SIG-M5 (cell line): ENCODE results near the gene LRCH3.
A peak's percentile ranks its signal among the peaks of the same experiment; 100 is the strongest.

Experiments
- DNase-seq: peaks from one replicate; lab custom pipeline; 2025; lab: John Stamatoyannopoulos, UW

The LRCH3 gene

GRCh38 chr3:197791113-197791891, at the start of gene LRCH3:
Gene LRCH3 (plus strand): TSS chr3:197791254. CDS start chr3:197791279, 25 bp downstream.
- no peak for DNase-seq

- DNase-seq: no peak
Observed at GRCh38 chr3:197742787-197743186, 48.3 kb upstream of the LRCH3 start.

GRCh38 chr3:197746209-197746608, 44.8 kb upstream of the LRCH3 start:
- DNase-seq: no peak

- no peak for DNase-seq
Observed at GRCh38 chr3:197746801-197747237, 44.2 kb upstream of the LRCH3 start.

GRCh38 chr3:197748597-197749314, 42.3 kb upstream of the LRCH3 start:
- DNase-seq: no peak

- DNase-seq: no peak
Observed at GRCh38 chr3:197749315-197749600, 41.8 kb upstream of the LRCH3 start.

- DNase-seq: peak; percentile 14
Observed at GRCh38 chr3:197749601-197750395, 41.3 kb upstream of the LRCH3 start, which contains the start of gene FYTTD1. Gene FYTTD1 (plus strand): TSS chr3:197749883. CDS start chr3:197749972, 89 bp downstream.

- DNase-seq: peak; percentile 21
Observed at GRCh38 chr3:197750396-197750831, 40.6 kb upstream of the LRCH3 start.

GRCh38 chr3:197750858-197751737, 40.0 kb upstream of the LRCH3 start:
- DNase-seq: no peak

- DNase-seq: no peak
Observed at GRCh38 chr3:197752107-197752506, 38.9 kb upstream of the LRCH3 start.

- DNase-seq: no peak
Observed at GRCh38 chr3:197753263-197753662, 37.8 kb upstream of the LRCH3 start.

- DNase-seq: no peak
Observed at GRCh38 chr3:197756704-197757103, 34.4 kb upstream of the LRCH3 start.

GRCh38 chr3:197758512-197758911, 32.5 kb upstream of the LRCH3 start:
- DNase-seq: no peak

- DNase-seq: no peak
Observed at GRCh38 chr3:197761784-197762183, 29.3 kb upstream of the LRCH3 start.

- DNase-seq: no peak
Observed at GRCh38 chr3:197775317-197775716, 15.7 kb upstream of the LRCH3 start.

- DNase-seq: no peak
Observed at GRCh38 chr3:197782230-197782629, 8.8 kb upstream of the LRCH3 start.

- DNase-seq: no peak
Observed at GRCh38 chr3:197784019-197784585, 7.0 kb upstream of the LRCH3 start.

GRCh38 chr3:197787412-197787811, 3.6 kb upstream of the LRCH3 start:
- DNase-seq: no peak

GRCh38 chr3:197789309-197789708, 1.7 kb upstream of the LRCH3 start:
- no peak for DNase-seq

- no peak for DNase-seq
Observed at GRCh38 chr3:197790033-197790432, 1.0 kb upstream of the LRCH3 start.
